ENCODE measurements around the gene THBS1. TPM values are rescaled to one million over a fixed set of nuclear protein-coding genes. Genes with fewer than 3 reads are reported as not detected.
A peak's percentile ranks its signal among the peaks of the same experiment; 100 is the strongest.

The THBS1 gene
- total RNA-seq, 8 experiments from 2014 or later, result 3.2 to 54.8 (median 5.6) TPM

- Histone ChIP-seq H3K4me1 (replicated peaks in 1 of 2) (peaks cover 0 to 3% of the 10 kb centered on the region in 2 donors), H3K27ac (no peak overlapping the region), H3K4me3 (no peak overlapping the region)
- 25 to 100% (median 79%) methylated on average over 1 to 6 of the region's 6 CpGs; no CpG with 5 or more reads in 6 of the 10 experiments for WGBS, 10 experiments
- peak in 2 of 8 experiments; percentile 78 to 87 for ATAC-seq (replicated peaks in 6 of 8)
- in situ Hi-C loops (cut with MboI; ENCODE audit: low pct_unique_long_range_greater_than_20kb in 2 of 9, low sequenced_read_pairs in 9 of 9, unreplicated experiment in 9 of 9), result no loop called here
These were observed 43.9 kb downstream of the THBS1 start for GRCh38 chr15:39624806-39625205.

- no peak overlapping the region for H3K4me3 ChIP-seq
- no peak for ATAC-seq (replicated peaks in 6 of 8)
- no peak overlapping the region for H3K27ac ChIP-seq
- in situ Hi-C loops (cut with MboI; ENCODE audit: low pct_unique_long_range_greater_than_20kb in 2 of 9, low sequenced_read_pairs in 9 of 9, unreplicated experiment in 9 of 9), result no loop called here
- 82 to 100% (median 93%) methylated on average over 1 to 4 of the region's 4 CpGs; no CpG with 5 or more reads in 3 of the 10 experiments for WGBS, 10 experiments
- peaks cover 0 to 3% of the 10 kb centered on the region in 2 donors for H3K4me1 ChIP-seq (replicated peaks in 1 of 2)
These were observed 44.6 kb downstream of the THBS1 start for GRCh38 chr15:39625451-39625850.

DNA sequence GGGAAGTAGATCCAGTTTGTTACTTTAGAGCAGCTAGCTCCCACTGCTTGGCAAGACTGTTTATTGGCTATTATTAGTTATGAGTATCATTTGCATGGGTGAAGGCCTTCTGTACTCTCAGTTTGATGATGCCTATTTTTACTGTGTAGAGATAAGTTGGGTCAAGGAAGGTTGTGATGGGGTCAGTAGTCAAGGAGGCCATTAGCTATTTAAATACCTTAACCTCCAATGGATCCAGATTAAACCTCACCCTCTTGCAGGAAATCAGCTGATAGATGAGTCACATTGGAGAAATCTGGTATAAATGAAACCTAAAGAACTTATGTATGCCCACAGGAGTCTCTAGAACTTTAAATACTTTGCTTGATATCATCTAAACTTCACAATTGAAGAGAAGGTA lies 45.0 kb downstream of the THBS1 start:
- ATAC-seq (replicated peaks in 6 of 8), result peak in 2 of 8 experiments; percentile 33 to 40
- Histone ChIP-seq H3K4me3 (no peak overlapping the region), H3K4me1 (replicated peaks in 1 of 2) (peaks cover 0 to 3% of the 10 kb centered on the region in 2 donors), H3K27ac (no peak overlapping the region)
- in situ Hi-C loops (cut with MboI; ENCODE audit: low pct_unique_long_range_greater_than_20kb in 2 of 9, low sequenced_read_pairs in 9 of 9, unreplicated experiment in 9 of 9), result no loop called here

- 83 to 100% (median 100%) methylated on average over 1 to 3 of the region's 3 CpGs; no CpG with 5 or more reads in 6 of the 10 experiments for WGBS, 10 experiments
- no peak for ATAC-seq (replicated peaks in 6 of 8)
- Histone ChIP-seq H3K4me3 (no peak overlapping the region), H3K27ac (no peak overlapping the region), H3K4me1 (replicated peaks in 1 of 2) (peaks cover 0 to 3% of the 10 kb centered on the region in 2 donors)
- in situ Hi-C loops (cut with MboI; ENCODE audit: low pct_unique_long_range_greater_than_20kb in 2 of 9, low sequenced_read_pairs in 9 of 9, unreplicated experiment in 9 of 9), result no loop called here
These were observed 46.7 kb downstream of the THBS1 start for GRCh38 chr15:39627451-39628143.

DNA sequence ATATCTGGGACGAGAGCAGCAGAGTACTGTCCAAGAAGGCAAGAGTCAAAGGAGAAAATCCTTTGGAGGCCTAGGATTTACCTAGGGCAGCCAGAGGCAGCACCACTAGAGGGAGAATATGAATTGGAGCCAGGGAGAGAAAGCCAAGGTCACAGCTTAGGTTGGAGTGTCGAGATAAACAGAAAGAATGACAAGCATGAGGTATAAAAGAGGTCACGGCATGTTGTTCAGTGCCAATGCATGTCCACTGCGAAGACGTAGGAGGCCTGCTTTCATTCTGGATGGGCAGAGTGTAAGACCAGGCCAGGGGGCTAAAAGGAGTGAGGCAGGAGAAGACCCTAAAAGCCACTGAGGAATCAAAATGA lies 47.2 kb downstream of the THBS1 start:
- 67 to 97% (median 82%) methylated on average over 1 to 5 of the region's 5 CpGs; no CpG with 5 or more reads in 2 of the 10 experiments for WGBS, 10 experiments
- no peak for ATAC-seq (replicated peaks in 6 of 8)
- Histone ChIP-seq H3K4me1 (replicated peaks in 1 of 2) (peaks cover 0 to 3% of the 10 kb centered on the region in 2 donors), H3K27ac (no peak overlapping the region), H3K4me3 (no peak overlapping the region)
- in situ Hi-C loops (cut with MboI; ENCODE audit: low pct_unique_long_range_greater_than_20kb in 2 of 9, low sequenced_read_pairs in 9 of 9, unreplicated experiment in 9 of 9), result no loop called here

- ATAC-seq (replicated peaks in 6 of 8), result peak in 1 of 8 experiments; percentile 78
- WGBS, 10 experiments, result 20 to 88% (median 69%) methylated on average over 1 to 9 of the region's 9 CpGs; no CpG with 5 or more reads in 1 of the 10 experiments
- in situ Hi-C loops (cut with MboI; ENCODE audit: low pct_unique_long_range_greater_than_20kb in 2 of 9, low sequenced_read_pairs in 9 of 9, unreplicated experiment in 9 of 9), result no loop called here
- Histone ChIP-seq H3K4me3 (no peak overlapping the region), H3K27ac (no peak overlapping the region), H3K4me1 (replicated peaks in 1 of 2) (peaks cover 0 to 3% of the 10 kb centered on the region in 2 donors)
These were observed 47.8 kb downstream of the THBS1 start for GRCh38 chr15:39628546-39629257.

DNA sequence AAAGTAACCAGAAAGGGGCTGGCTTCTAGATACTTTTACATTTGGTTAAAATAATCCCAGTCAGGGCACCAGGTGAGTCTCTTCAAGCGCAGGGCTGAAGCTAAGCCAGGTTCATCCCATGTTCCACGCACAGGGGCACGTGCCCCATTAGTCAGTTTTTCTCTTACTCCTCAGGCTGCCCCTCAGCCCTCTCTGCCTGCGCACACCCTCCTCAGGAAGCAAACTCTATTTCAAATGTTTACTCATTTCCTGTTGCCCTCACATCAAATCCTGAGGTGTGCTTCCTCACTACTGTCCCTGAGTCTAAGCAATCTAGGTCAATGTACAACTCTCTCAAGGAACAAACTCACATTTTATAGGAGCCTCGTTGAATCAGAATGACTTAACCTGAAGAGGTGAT lies 48.5 kb downstream of the THBS1 start:
- 77 to 100% (median 84%) methylated on average over 1 to 5 of the region's 5 CpGs; no CpG with 5 or more reads in 4 of the 10 experiments for WGBS, 10 experiments
- Histone ChIP-seq H3K27ac (no peak overlapping the region), H3K4me1 (replicated peaks in 1 of 2) (peaks cover 0 to 3% of the 10 kb centered on the region in 2 donors), H3K4me3 (no peak overlapping the region)
- in situ Hi-C loops (cut with MboI; ENCODE audit: low pct_unique_long_range_greater_than_20kb in 2 of 9, low sequenced_read_pairs in 9 of 9, unreplicated experiment in 9 of 9), result no loop called here
- ATAC-seq (replicated peaks in 6 of 8), result no peak

GRCh38 chr15:39629906-39630305 lies 49.0 kb downstream of the THBS1 start:
- no peak overlapping the region for H3K27ac ChIP-seq
- no peak overlapping the region for H3K4me3 ChIP-seq
- ATAC-seq (replicated peaks in 6 of 8), result peak in 1 of 8 experiments; percentile 79
- 11 to 83% (median 64%) methylated on average over 1 to 3 of the region's 3 CpGs; no CpG with 5 or more reads in 4 of the 10 experiments for WGBS, 10 experiments
- peaks cover 0 to 3% of the 10 kb centered on the region in 2 donors for H3K4me1 ChIP-seq (replicated peaks in 1 of 2)
- in situ Hi-C loops (cut with MboI; ENCODE audit: low pct_unique_long_range_greater_than_20kb in 2 of 9, low sequenced_read_pairs in 9 of 9, unreplicated experiment in 9 of 9), result no loop called here

GRCh38 chr15:39631357-39631756 lies 50.5 kb downstream of the THBS1 start:
- peak in 2 of 8 experiments; percentile 63 to 84 for ATAC-seq (replicated peaks in 6 of 8)
- peaks cover 0 to 3% of the 10 kb centered on the region in 2 donors for H3K4me1 ChIP-seq (replicated peaks in 1 of 2)

DNA sequence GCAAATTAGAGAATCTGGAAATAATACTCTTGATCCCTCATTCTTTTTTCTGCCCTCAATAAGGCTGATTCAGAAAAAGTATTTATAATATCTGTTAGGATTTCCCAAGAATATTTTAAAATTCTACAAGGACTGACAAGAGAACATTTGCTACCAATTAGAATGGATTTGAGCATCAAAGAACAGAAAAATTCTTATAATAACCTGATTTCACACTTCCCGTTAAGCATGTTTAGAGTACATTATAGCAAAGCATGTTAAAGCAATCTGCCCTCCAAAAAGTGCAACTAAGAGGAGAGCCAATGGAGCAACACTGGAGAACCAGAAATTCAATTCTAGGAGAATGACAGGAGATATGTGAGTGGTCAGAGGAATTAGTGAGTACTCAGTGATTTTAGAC lies 57.2 kb downstream of the THBS1 start:
- H3K4me1 ChIP-seq (replicated peaks in 1 of 2), result peaks cover 5 to 32% of the 10 kb centered on the region in 2 donors
- WGBS, 10 experiments, result 0 to 100% (median 100%) methylated on average over 1 of the region's 1 CpG; no CpG with 5 or more reads in 1 of the 10 experiments
- no peak overlapping the region for H3K4me3 ChIP-seq
- ATAC-seq (replicated peaks in 6 of 8), result no peak
- in situ Hi-C loops (cut with MboI; ENCODE audit: low pct_unique_long_range_greater_than_20kb in 2 of 9, low sequenced_read_pairs in 9 of 9, unreplicated experiment in 9 of 9), result no loop called here
- H3K27ac ChIP-seq, result no peak overlapping the region

More at GRCh38 chr15:39631357-39631756, 50.5 kb downstream of the THBS1 start:
- WGBS, 10 experiments, result 15 to 100% (median 96%) methylated on average over 2 to 3 of the region's 3 CpGs; no CpG with 5 or more reads in 4 of the 10 experiments
- in situ Hi-C loops (cut with MboI; ENCODE audit: low pct_unique_long_range_greater_than_20kb in 2 of 9, low sequenced_read_pairs in 9 of 9, unreplicated experiment in 9 of 9), result no loop called here
- no peak overlapping the region for H3K4me3 ChIP-seq
- no peak overlapping the region for H3K27ac ChIP-seq

DNA sequence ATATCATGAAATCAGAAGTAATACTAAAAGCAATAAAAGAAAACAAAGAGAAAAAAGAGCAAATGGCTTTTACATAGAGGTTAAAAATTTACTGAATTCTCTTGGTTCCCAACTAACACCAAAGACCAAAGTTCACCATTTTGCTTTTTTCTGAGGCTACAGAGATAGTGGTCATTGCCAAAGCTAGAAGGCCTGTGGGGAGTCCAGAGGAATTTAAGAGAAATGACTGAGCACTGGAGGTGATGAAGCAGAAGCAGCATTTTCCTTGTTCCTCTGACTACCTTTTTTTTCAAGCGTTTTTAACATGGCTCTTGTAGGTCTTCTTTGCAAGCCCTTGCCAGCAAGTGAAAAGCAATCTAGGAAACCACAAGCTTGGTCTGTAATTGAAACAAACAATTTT lies 58.2 kb downstream of the THBS1 start:
- Histone ChIP-seq H3K4me1 (replicated peaks in 1 of 2) (peaks cover 5 to 33% of the 10 kb centered on the region in 2 donors), H3K27ac (no peak overlapping the region), H3K4me3 (no peak overlapping the region)
- ATAC-seq (replicated peaks in 6 of 8), result no peak
- 50 to 86% (median 71%) methylated on average over 1 of the region's 1 CpG; no CpG with 5 or more reads in 3 of the 10 experiments for WGBS, 10 experiments
- in situ Hi-C loops (cut with MboI; ENCODE audit: low pct_unique_long_range_greater_than_20kb in 2 of 9, low sequenced_read_pairs in 9 of 9, unreplicated experiment in 9 of 9), result no loop called here

DNA sequence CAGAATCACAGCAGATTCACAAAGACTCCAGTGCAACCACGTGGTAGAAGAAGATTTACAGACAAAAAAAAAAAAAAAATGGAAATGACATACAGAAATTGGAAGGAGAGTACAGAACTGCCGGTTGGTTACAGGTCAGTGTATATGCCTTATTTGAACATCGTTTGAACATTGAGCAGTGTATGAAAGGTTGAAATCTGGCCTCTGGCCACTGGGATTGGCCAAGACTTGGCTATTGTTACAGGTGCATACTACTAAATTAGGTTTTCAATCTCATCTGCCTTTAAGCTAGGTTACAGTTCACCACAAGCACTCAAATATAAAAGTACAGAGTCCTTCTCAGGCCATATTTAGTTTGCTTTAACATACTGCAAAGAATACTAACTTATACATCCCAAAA lies 59.8 kb downstream of the THBS1 start:
- H3K27ac ChIP-seq, result no peak overlapping the region
- 65 to 95% (median 80%) methylated on average over 1 to 3 of the region's 3 CpGs; no CpG with 5 or more reads in 1 of the 10 experiments for WGBS, 10 experiments
- in situ Hi-C loops (cut with MboI; ENCODE audit: low pct_unique_long_range_greater_than_20kb in 2 of 9, low sequenced_read_pairs in 9 of 9, unreplicated experiment in 9 of 9), result no loop called here
- peaks cover 5 to 33% of the 10 kb centered on the region in 2 donors for H3K4me1 ChIP-seq (replicated peaks in 1 of 2)
- no peak for ATAC-seq (replicated peaks in 6 of 8)
- H3K4me3 ChIP-seq, result no peak overlapping the region

- H3K4me3 ChIP-seq, result no peak overlapping the region
- ATAC-seq (replicated peaks in 6 of 8), result peak in 5 of 8 experiments; percentile 36 to 83 (median 81)
- H3K4me1 ChIP-seq (replicated peaks in 1 of 2), result peaks cover 5 to 33% of the 10 kb centered on the region in 2 donors
- in situ Hi-C loops (cut with MboI; ENCODE audit: low pct_unique_long_range_greater_than_20kb in 2 of 9, low sequenced_read_pairs in 9 of 9, unreplicated experiment in 9 of 9), result no loop called here
- 69 to 100% (median 80%) methylated on average over 3 to 11 of the region's 11 CpGs for WGBS, 10 experiments
- no peak overlapping the region for H3K27ac ChIP-seq
These were observed 60.5 kb downstream of the THBS1 start for GRCh38 chr15:39641191-39641889.
